Loucy (cell line): ENCODE data around the gene PDE6C.

Experiments
- H2AFZ ChIP-seq: fragments of 200-600 bp; sonication (generic); 2 replicates; pipeline ENCODE4 v1.6.0; 2016; ENCODE audit warnings: antibody characterized with exemption, mild to moderate bottlenecking, low read length, moderate library complexity
- H3F3A ChIP-seq: fragments of 200-600 bp; 2 replicates; pipeline ENCODE4 v1.6.0; 2016; ENCODE audit warnings: antibody characterized with exemption, low read depth, mild to moderate bottlenecking
- H3K27me3 ChIP-seq: fragments of 200-600 bp; sonication (generic); 2 replicates; pipeline ENCODE4 v1.6.1; 2014; ENCODE audit warnings: low read length, mild to moderate bottlenecking; ENCODE audit not compliant: insufficient read depth, poor library complexity, severe bottlenecking
- H3K36me3 ChIP-seq: fragments of 200-600 bp; sonication (generic); 2 replicates; pipeline ENCODE4 v1.6.1; 2016; ENCODE audit warnings: low read length; ENCODE audit not compliant: insufficient read depth
- H3K4me1 ChIP-seq: fragments of 200-600 bp; sonication (generic); 2 replicates; pipeline ENCODE4 v1.5.1; 2014; ENCODE audit warnings: low read length, mild to moderate bottlenecking; ENCODE audit not compliant: insufficient read depth, poor library complexity, severe bottlenecking
- H3K4me2 ChIP-seq: fragments of 200-600 bp; sonication (generic); 2 replicates; pipeline ENCODE4 v1.6.0; 2014; ENCODE audit warnings: antibody characterized with exemption, low read length, low read depth, mild to moderate bottlenecking; ENCODE audit not compliant: poor library complexity, severe bottlenecking
- H3K4me3 ChIP-seq: fragments of 200-600 bp; sonication (generic); 2 replicates; pipeline ENCODE4 v1.5.1; 2014; ENCODE audit warnings: low read length, mild to moderate bottlenecking, mixed read lengths; ENCODE audit not compliant: poor library complexity, severe bottlenecking
- H3K79me2 ChIP-seq: fragments of 200-600 bp; sonication (generic); 2 replicates; pipeline ENCODE4 v1.6.1; 2014; ENCODE audit warnings: low read length; ENCODE audit not compliant: insufficient read depth
- H3K9ac ChIP-seq: fragments of 200-600 bp; sonication (generic); 2 replicates; pipeline ENCODE4 v1.6.0; 2014; ENCODE audit warnings: mild to moderate bottlenecking, low read depth, low read length, moderate library complexity; ENCODE audit not compliant: poor library complexity, severe bottlenecking
- H3K9me2 ChIP-seq: fragments of 200-600 bp; sonication (generic); replicated peaks from 2 replicates; pipeline ENCODE4 v1.6.1; 2016; ENCODE audit warnings: low read depth, low read length, mixed read lengths
- H3K9me3 ChIP-seq: fragments of 200-600 bp; sonication (generic); 2 replicates; pipeline ENCODE4 v1.6.1; 2014; ENCODE audit warnings: mild to moderate bottlenecking, antibody characterized with exemption, low read length, low read depth; ENCODE audit not compliant: insufficient read depth
- H4K20me1 ChIP-seq: fragments of 200-600 bp; sonication (generic); 2 replicates; pipeline ENCODE4 v1.6.0; 2014; ENCODE audit warnings: antibody characterized with exemption, low read length, mild to moderate bottlenecking; ENCODE audit not compliant: insufficient read depth, poor library complexity, severe bottlenecking
- EZH2phosphoT487 ChIP-seq: fragments of 200-600 bp; IDR thresholded peaks from 2 replicates; pipeline ENCODE4 v1.6.1; 2018; ENCODE audit warnings: antibody characterized with exemption, mild to moderate bottlenecking, moderate library complexity, borderline replicate concordance
- TF ChIP-seq, protein P1 (sequence below): fragments of 200-600 bp; sonication (generic); conservative IDR thresholded peaks from 2 replicates; pipeline ENCODE4 v1.5.1; 2014; ENCODE audit warnings: mild to moderate bottlenecking, antibody characterized with exemption, low read length

Gene PDE6C

DNA sequence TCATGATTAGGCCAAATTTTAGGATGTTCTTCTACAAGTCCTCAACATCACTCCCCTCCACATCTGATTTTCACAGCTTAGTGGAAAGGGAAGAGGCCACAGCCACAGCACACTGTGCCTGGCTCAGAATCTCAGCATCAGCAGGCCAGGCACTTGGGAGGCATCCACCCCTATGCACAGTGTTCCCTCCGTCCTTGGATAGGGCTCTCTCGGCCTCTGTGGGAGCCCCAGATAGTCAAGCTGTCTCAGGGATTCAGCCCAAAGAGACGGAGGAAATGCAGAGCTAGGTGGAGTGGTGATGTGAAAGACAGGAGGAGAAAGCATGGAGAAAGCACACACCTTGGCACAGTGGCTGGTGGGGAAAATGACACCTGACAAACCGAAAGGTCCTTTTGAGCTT lies 12.6 kb upstream of the PDE6C start:
- Histone ChIP-seq H3K4me2 (no peak overlapping the region), H3K9ac (no peak overlapping the region), H3K9me3 (no peaks in the 10 kb centered on the region), H3K27me3 (no peaks in the 10 kb centered on the region), H3K4me1 (no peaks in the 10 kb centered on the region), H3F3A (no peaks in the 10 kb centered on the region), H4K20me1 (no peaks in the 10 kb centered on the region), H2AFZ (no peak overlapping the region), H3K4me3 (no peak overlapping the region), H3K79me2 (no peaks in the 10 kb centered on the region), H3K36me3 (no peaks in the 10 kb centered on the region), H3K9me2 (no peaks in the 10 kb centered on the region)
- TF ChIP-seq, protein P1, sequence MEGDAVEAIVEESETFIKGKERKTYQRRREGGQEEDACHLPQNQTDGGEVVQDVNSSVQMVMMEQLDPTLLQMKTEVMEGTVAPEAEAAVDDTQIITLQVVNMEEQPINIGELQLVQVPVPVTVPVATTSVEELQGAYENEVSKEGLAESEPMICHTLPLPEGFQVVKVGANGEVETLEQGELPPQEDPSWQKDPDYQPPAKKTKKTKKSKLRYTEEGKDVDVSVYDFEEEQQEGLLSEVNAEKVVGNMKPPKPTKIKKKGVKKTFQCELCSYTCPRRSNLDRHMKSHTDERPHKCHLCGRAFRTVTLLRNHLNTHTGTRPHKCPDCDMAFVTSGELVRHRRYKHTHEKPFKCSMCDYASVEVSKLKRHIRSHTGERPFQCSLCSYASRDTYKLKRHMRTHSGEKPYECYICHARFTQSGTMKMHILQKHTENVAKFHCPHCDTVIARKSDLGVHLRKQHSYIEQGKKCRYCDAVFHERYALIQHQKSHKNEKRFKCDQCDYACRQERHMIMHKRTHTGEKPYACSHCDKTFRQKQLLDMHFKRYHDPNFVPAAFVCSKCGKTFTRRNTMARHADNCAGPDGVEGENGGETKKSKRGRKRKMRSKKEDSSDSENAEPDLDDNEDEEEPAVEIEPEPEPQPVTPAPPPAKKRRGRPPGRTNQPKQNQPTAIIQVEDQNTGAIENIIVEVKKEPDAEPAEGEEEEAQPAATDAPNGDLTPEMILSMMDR: no peak

- Histone ChIP-seq H3K79me2 (no peaks in the 10 kb centered on the region), H3K4me2 (no peak overlapping the region), H3K9me3 (no peaks in the 10 kb centered on the region), H3K4me1 (no peaks in the 10 kb centered on the region), H3K4me3 (no peak overlapping the region), H3F3A (no peaks in the 10 kb centered on the region), H2AFZ (no peak overlapping the region), H3K9ac (no peak overlapping the region), H4K20me1 (no peaks in the 10 kb centered on the region), H3K36me3 (no peaks in the 10 kb centered on the region), H3K27me3 (no peaks in the 10 kb centered on the region), H3K9me2 (no peaks in the 10 kb centered on the region)
- no peak for TF ChIP-seq EZH2phosphoT487
- TF ChIP-seq, protein P1: no peak
Measured at GRCh38 chr10:93600446-93601145, 11.7 kb upstream of the PDE6C start.

DNA sequence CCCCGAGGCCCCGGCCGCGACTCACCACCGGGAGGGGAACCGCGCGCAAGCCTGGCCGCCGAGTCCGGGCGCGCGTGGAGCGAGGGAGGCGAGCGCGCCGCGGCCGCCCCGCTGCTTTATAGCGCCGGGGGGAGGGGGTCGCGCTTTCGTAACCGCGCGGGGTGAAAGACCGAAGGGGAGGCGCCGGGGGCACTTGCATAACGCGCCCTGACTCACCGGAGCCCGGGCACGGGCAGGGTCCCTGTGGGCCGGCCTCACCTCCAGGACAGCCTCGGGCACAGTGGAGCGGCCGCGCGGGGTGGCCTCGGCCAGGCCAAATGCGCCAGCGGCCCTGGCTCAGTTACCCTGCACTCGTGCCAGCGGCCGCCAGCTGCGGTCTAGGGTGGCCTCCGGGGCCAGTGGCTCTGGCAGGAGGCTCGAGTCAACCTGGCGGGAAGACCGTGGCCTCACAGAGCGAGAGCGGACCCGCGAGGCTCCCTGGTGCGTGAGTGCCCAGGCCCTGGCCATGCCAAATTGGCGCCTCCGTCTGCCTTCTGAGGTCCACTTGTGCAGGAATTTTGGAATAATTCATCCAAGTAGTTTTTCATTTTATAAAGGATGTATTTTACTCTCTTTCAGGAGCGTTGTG lies 11.1 kb upstream of the PDE6C start, which contains the start of gene RBP4:
Gene RBP4, minus strand, starts transcription at position 90 of the 628 bp plus-strand sequence. CDS start 207 bp downstream, outside the sequence.
- H3K36me3 ChIP-seq: no peaks in the 10 kb centered on the region
- no peak within 1 kb of the TSS for H2AFZ ChIP-seq
- H3K27me3 ChIP-seq: no peaks in the 10 kb centered on the region
- H3K4me3 ChIP-seq: no peak within 1 kb of the TSS
- H3K9ac ChIP-seq: no peak within 1 kb of the TSS
- no peaks in the 10 kb centered on the region for H3K9me2 ChIP-seq
- H4K20me1 ChIP-seq: no peaks in the 10 kb centered on the region
- TF ChIP-seq EZH2phosphoT487: no peak
- TF ChIP-seq, protein P1: no peak
- no peaks in the 10 kb centered on the region for H3K4me1 ChIP-seq
- no peaks in the 10 kb centered on the region for H3K79me2 ChIP-seq
- no peak within 1 kb of the TSS for H3K4me2 ChIP-seq
- no peaks in the 10 kb centered on the region for H3F3A ChIP-seq
- no peaks in the 10 kb centered on the region for H3K9me3 ChIP-seq
